T-helper 2 cell (primary cell): ENCODE data around the gene PTPRN2.
A peak's percentile ranks its signal among the peaks of the same experiment; 100 is the strongest.
"Not testable (repeated sequence)": the region's sequence is repeated elsewhere in the genome, so short reads cannot be mapped to it uniquely, and the experiment has no call there.

Experiments used
- DNase-seq, 5 experiments: peaks; one replicate each; pipeline versions ENCODE4 v3.0.0 to v3.0.0-alpha.2; 2012 to 2022

Gene PTPRN2

GRCh38 chr7:157952841-157953645, 634.6 kb downstream of the PTPRN2 start:
- no peak for DNase-seq

GRCh38 chr7:157952050-157952667, 635.5 kb downstream of the PTPRN2 start:
- DNase-seq = no peak

GRCh38 chr7:157951300-157952049, 636.1 kb downstream of the PTPRN2 start:
- no peak for DNase-seq

DNA sequence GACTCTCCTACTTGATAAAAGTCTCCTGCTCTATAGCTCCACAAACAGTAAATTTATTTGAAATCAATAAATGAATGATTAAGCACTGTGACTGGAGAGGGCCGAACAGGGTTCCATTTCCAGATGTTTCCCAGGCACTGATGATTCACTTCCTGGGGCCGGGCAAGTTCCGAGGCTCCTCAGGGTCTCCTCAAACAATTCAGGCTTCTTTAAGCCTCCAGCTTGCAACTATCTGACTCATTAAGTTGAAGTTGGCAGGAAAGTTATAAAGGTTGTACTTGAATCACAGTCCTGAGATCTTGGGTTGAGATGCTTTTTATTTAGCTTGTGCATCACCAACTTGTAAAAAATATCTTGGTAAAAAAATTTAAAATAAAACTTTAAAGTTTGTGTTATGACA, 637.9 kb downstream of the PTPRN2 start:
- no peak for DNase-seq

DNA sequence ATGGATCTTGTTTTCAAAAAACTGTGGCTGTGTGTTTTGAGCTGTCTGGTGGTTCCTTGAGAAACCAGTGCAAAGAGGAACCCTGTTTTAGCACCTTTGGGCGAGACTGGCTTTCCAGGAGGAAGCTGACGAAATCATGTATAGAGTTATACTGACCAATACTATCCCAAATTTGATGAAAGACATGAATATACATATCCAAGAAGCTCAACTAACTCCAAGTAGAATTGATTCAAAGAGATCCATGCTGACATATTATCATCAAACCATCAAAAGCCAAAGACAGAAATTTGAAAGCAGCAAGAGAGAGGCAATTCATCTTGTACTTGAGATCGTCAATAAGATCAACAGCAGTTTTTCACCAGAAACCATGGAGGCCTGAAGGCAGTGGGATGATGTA, 640.1 kb downstream of the PTPRN2 start:
- no peak for DNase-seq

GRCh38 chr7:157946398-157947060, 641.1 kb downstream of the PTPRN2 start:
- DNase-seq = no peak

DNA sequence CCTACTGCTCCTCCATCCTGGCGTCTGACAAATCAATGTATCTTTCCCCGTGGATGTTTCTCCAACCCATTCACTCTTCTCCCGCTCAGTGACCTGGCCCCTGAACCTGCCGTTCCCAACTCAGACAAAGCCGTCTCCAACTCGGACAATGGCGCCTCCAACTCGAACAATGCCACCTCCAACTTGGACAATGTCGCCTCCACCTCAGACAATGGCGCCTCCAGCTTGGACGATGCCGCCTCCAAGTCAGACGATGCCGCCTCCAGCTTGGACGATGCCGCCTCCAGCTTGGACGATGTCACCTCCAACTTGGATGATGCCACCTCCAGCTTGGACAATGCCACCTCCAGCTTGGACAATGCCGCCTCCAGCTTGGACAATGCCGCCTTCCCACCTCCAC, 642.2 kb downstream of the PTPRN2 start:
- no peak for DNase-seq

- no peak for DNase-seq
Measured at GRCh38 chr7:157944734-157945291, 642.8 kb downstream of the PTPRN2 start.

DNA sequence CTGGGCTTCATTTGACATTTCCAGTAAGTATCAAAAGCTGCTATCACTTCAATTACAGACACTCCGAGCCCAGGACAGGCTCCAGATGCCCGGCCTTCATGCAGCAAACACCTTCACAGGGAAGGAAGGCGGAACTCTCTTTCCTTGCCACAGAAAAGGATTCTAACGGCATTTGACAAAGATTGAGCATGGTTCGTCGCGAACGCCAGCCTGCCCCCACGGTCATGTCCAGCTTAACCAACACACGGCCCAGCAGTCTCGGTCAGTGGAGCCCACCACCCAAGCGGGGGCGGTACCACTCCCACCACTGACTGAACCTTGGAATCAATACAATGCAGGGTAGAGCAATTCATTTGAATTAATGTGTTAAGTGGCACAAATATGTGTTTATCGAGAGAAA, 643.6 kb downstream of the PTPRN2 start:
- no peak for DNase-seq

GRCh38 chr7:157943561-157943960, 644.1 kb downstream of the PTPRN2 start:
- DNase-seq = no peak

- no peak for DNase-seq
Measured at GRCh38 chr7:157941210-157941609, 646.4 kb downstream of the PTPRN2 start.

DNA sequence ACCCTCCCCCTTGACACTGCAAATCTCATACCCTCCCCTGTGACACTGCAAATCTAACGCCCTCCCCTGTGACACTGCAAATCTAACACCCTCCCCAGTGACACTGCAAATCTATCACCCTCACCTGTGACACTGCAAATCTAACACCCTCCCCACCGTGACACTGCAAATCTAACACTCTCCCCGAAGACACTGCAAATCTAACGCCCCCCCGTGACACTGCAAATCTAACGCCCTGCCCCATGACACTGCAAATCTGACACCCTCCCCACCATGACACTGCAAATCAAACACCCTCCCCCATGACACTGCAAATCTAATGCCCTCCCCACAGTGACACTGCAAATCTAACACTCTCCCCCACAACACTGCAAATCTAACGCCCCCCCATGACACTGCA, 647.1 kb downstream of the PTPRN2 start:
- no peak for DNase-seq

- DNase-seq = no peak
Measured at GRCh38 chr7:157938211-157938610, 649.4 kb downstream of the PTPRN2 start.

DNA sequence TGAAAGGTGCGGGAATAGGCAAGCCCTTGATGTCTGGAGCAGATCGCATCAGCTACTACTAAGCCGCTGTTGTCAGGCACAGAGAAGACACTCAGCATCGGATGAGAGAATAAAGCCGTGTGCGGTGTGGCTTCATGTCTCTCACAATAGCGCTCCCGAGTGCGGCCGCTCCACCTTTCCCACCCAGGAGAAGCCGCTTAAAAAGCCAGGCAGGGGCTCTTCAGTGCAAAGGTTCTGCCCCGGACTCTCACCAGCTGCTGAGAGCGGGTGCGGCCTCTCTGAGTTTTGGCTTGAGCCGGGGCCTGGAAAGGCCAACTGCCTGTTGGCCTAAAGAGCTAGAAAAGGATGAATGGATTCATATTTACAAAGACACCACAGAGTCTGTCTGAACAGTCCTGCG, 650.2 kb downstream of the PTPRN2 start:
- DNase-seq = no peak

- no peak for DNase-seq
Measured at GRCh38 chr7:157936976-157937375, 650.6 kb downstream of the PTPRN2 start.

DNA sequence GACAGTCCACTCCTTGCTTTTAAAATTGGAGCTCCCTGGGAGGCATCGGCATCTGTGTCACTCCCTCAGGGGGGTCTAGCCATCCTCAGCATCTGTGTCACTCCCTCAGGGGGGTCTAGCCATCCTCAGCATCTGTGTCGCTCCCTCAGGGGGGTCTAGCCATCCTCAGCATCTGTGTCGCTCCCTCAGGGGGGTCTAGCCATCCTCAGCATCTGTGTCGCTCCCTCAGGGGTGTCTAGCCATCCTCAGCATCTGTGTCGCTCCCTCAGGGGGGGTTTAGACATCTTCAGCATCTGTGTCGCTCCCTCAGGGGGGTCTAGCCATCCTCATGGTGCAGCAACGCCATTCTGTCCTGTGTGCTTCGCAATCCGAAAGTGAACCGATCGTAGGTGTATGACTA, 651.9 kb downstream of the PTPRN2 start:
- not testable (repeated sequence) for DNase-seq

GRCh38 chr7:157933219-157934155, 654.1 kb downstream of the PTPRN2 start:
- DNase-seq = peak in 1 of 5 experiments; percentile 15

- DNase-seq = peak in 1 of 5 experiments; percentile 15
Measured at GRCh38 chr7:157932498-157933218, 655.0 kb downstream of the PTPRN2 start.

- DNase-seq = no peak
Measured at GRCh38 chr7:157930926-157931466, 656.6 kb downstream of the PTPRN2 start.

DNA sequence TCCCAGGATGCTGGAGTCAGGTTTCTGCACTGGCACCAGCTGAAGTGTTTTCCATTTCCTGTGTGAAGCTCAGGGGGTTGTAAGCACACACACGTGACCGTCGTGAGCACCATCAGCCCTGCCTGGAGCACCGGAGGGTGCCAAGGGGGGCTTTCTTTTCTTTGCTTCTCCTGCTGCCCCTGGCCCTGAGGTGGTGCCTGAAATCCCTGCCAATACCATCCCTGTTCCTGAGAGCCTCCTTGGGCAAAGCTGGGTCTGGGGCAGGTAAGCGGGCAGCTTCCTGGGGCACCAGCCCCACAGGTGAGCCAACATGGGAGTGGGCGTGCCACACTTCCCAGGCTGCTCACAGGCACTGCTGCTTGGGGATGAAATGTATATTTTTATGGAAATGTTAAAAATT, 657.2 kb downstream of the PTPRN2 start:
- DNase-seq = no peak

- no peak for DNase-seq
Measured at GRCh38 chr7:157929671-157930070, 658.0 kb downstream of the PTPRN2 start.
